Measurements from ENCODE around the gene IL12B.

Gene IL12B

DNA sequence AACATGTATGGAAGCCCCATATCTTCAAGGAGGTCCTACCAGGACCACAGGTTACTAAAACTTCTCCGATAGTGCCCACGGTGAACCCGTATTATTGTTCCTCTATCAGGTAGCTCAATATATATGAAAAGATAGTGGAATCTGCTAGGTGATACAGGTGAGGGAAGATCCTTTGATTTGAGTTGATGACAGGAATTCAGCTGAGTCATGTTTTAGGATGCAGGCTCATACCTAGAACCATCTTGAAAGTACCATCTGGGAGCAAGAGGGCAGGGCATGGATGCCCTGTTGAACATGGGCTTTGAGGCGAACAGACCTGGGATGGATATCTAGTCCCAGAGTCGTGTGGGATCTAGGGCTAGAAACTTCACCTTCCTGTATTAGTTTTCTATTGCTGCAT, 35.4 kb downstream of the IL12B start:
- ATAC-seq (ENCODE audit: low read depth): no peak
- no peak overlapping the region for H3K4me3 ChIP-seq (ENCODE audit: severe bottlenecking)
- no peak overlapping the region for H3K27ac ChIP-seq (ENCODE audit: poor library complexity, severe bottlenecking)
- no peaks in the 10 kb centered on the region for H3K36me3 ChIP-seq (ENCODE audit: low read depth)
- peaks cover 6% of the 10 kb centered on the region for H3K4me1 ChIP-seq (ENCODE audit: insufficient read depth, poor library complexity, severe bottlenecking)
- no peak for DNase-seq (ENCODE audit: low spot score)
- H3K27me3 ChIP-seq (ENCODE audit: insufficient read depth, poor library complexity, severe bottlenecking): no peaks in the 10 kb centered on the region
- TF ChIP-seq, protein P1, sequence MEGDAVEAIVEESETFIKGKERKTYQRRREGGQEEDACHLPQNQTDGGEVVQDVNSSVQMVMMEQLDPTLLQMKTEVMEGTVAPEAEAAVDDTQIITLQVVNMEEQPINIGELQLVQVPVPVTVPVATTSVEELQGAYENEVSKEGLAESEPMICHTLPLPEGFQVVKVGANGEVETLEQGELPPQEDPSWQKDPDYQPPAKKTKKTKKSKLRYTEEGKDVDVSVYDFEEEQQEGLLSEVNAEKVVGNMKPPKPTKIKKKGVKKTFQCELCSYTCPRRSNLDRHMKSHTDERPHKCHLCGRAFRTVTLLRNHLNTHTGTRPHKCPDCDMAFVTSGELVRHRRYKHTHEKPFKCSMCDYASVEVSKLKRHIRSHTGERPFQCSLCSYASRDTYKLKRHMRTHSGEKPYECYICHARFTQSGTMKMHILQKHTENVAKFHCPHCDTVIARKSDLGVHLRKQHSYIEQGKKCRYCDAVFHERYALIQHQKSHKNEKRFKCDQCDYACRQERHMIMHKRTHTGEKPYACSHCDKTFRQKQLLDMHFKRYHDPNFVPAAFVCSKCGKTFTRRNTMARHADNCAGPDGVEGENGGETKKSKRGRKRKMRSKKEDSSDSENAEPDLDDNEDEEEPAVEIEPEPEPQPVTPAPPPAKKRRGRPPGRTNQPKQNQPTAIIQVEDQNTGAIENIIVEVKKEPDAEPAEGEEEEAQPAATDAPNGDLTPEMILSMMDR (IDR thresholded peaks at IDR 0.05; ENCODE audit: poor library complexity, severe bottlenecking): no peak
- H3K9me3 ChIP-seq (ENCODE audit: severe bottlenecking): no peaks in the 10 kb centered on the region

DNA sequence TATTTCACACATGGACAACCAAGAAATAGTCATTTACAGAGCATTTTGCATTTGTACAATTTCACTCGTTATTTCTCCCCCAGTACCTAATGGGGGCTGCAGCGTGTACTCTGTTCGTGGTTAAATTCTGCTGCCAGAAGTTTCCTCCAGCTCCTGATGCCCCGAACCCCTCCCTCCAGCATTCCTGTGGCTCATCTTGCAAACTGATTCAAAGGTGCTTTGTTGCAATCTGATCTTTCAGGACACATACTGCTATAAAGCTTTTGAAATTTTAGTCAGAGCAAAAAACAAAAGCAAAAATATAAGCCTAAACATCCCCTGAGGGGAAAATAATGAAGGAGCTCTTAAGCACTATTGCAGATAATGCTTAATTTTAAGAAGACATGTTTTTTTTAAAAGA, 39.5 kb downstream of the IL12B start:
- no peak overlapping the region for H3K27ac ChIP-seq (ENCODE audit: poor library complexity, severe bottlenecking)
- H3K27me3 ChIP-seq (ENCODE audit: insufficient read depth, poor library complexity, severe bottlenecking): no peaks in the 10 kb centered on the region
- ATAC-seq (ENCODE audit: low read depth) (peak; percentile 87), DNase-seq (ENCODE audit: low spot score) (no peak)
- TF ChIP-seq, protein P1 (IDR thresholded peaks at IDR 0.05; ENCODE audit: poor library complexity, severe bottlenecking): no peak
- peaks cover 6% of the 10 kb centered on the region for H3K36me3 ChIP-seq (ENCODE audit: low read depth)
- no peaks in the 10 kb centered on the region for H3K9me3 ChIP-seq (ENCODE audit: severe bottlenecking)
- H3K4me3 ChIP-seq (ENCODE audit: severe bottlenecking): no peak overlapping the region
- peaks cover 6% of the 10 kb centered on the region for H3K4me1 ChIP-seq (ENCODE audit: insufficient read depth, poor library complexity, severe bottlenecking)

- no peak overlapping the region for H3K4me3 ChIP-seq (ENCODE audit: severe bottlenecking)
- TF ChIP-seq, protein P1 (IDR thresholded peaks at IDR 0.05; ENCODE audit: poor library complexity, severe bottlenecking): peak; percentile 89
- H3K9me3 ChIP-seq (ENCODE audit: severe bottlenecking): no peaks in the 10 kb centered on the region
- peaks cover 6% of the 10 kb centered on the region for H3K4me1 ChIP-seq (ENCODE audit: insufficient read depth, poor library complexity, severe bottlenecking)
- H3K27ac ChIP-seq (ENCODE audit: poor library complexity, severe bottlenecking): no peak overlapping the region
- ATAC-seq (ENCODE audit: low read depth): peak; percentile 62
- no peak for DNase-seq (ENCODE audit: low spot score)
- peaks cover 45% of the 10 kb centered on the region for H3K36me3 ChIP-seq (ENCODE audit: low read depth)
- H3K27me3 ChIP-seq (ENCODE audit: insufficient read depth, poor library complexity, severe bottlenecking): no peaks in the 10 kb centered on the region
Measured at GRCh38 chr5:159286420-159287035, 43.8 kb downstream of the IL12B start.

- Histone ChIP-seq H3K36me3 (ENCODE audit: low read depth) (peaks cover 99% of the 10 kb centered on the region), H3K27ac (ENCODE audit: poor library complexity, severe bottlenecking) (no peak overlapping the region), H3K4me3 (ENCODE audit: severe bottlenecking) (no peak overlapping the region), H3K27me3 (ENCODE audit: insufficient read depth, poor library complexity, severe bottlenecking) (no peaks in the 10 kb centered on the region), H3K9me3 (ENCODE audit: severe bottlenecking) (peaks cover 2% of the 10 kb centered on the region), H3K4me1 (ENCODE audit: insufficient read depth, poor library complexity, severe bottlenecking) (no peaks in the 10 kb centered on the region)
- TF ChIP-seq, protein P1 (IDR thresholded peaks at IDR 0.05; ENCODE audit: poor library complexity, severe bottlenecking): no peak
- ATAC-seq (ENCODE audit: low read depth) (no peak), DNase-seq (ENCODE audit: low spot score) (no peak)
Measured at GRCh38 chr5:159274676-159275075, 55.6 kb downstream of the IL12B start.

DNA sequence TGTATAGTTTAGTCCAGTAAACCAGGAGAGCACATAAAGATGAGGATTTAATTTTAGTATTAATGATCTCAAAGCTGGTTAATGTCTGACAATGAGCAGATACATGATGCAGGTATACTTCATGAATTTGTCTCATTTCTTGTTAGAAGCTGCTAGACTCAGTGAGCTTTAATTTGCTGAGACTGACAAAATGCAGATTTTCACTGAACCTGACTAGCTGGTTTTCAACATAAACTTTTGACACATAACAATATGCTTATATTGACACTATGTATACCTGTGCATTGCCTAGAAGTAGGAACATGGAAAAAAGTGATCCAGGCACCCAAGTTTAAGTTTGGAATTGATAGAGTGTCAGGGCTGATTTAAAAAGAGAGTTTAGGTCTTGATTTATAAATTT, 56.4 kb downstream of the IL12B start:
- Histone ChIP-seq H3K27me3 (ENCODE audit: insufficient read depth, poor library complexity, severe bottlenecking) (no peaks in the 10 kb centered on the region), H3K4me1 (ENCODE audit: insufficient read depth, poor library complexity, severe bottlenecking) (no peaks in the 10 kb centered on the region), H3K36me3 (ENCODE audit: low read depth) (peaks cover 100% of the 10 kb centered on the region), H3K4me3 (ENCODE audit: severe bottlenecking) (no peak overlapping the region), H3K9me3 (ENCODE audit: severe bottlenecking) (peaks cover 2% of the 10 kb centered on the region), H3K27ac (ENCODE audit: poor library complexity, severe bottlenecking) (no peak overlapping the region)
- TF ChIP-seq, protein P1 (IDR thresholded peaks at IDR 0.05; ENCODE audit: poor library complexity, severe bottlenecking): no peak
- DNase-seq (ENCODE audit: low spot score) (no peak), ATAC-seq (ENCODE audit: low read depth) (no peak)
